ENCODE results near the gene PRR5L.

The PRR5L gene

DNA sequence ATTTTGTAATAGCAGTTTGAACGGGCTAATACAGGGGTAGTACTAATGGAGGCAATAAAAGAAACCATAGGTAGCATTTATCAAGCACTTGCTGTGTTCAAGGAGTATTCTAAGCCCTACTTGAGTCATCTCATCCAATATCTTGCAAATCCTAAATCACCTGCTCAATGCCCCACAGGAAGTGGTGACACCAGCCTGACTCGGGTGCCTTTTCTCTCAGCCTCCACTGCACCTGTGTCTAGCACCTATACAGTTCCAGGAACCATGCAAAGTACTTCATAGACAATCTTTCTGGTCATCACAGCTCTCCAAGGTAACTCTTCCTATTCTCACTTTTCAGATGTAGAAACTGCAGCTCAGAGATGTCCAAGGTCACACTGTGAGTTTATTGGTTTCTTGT lies 98.0 kb downstream of the PRR5L start:
- DNase-seq (ENCODE audit: low read depth, low spot score): no peak
- no peak overlapping the region for H3K27ac ChIP-seq

DNA sequence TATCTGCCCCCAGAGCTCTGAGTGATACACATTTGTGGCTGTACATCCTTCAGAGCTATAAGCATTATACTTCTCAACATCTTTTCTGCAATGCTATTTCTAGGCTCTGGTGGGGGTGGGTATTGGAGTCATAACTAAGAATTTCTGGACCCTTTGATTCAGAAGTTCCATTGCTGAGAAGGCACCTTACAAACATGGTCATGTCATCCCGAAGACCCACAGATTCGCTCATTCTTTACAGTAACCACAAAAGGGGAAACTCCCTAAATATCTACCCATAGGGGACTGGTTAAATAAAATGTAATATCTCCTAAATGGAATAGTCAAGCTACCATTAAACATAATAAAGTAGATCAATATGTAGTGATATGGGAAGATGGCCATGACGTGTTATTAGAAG lies 98.8 kb downstream of the PRR5L start:
- DNase-seq (ENCODE audit: low read depth, low spot score): no peak
- no peak overlapping the region for H3K27ac ChIP-seq

DNA sequence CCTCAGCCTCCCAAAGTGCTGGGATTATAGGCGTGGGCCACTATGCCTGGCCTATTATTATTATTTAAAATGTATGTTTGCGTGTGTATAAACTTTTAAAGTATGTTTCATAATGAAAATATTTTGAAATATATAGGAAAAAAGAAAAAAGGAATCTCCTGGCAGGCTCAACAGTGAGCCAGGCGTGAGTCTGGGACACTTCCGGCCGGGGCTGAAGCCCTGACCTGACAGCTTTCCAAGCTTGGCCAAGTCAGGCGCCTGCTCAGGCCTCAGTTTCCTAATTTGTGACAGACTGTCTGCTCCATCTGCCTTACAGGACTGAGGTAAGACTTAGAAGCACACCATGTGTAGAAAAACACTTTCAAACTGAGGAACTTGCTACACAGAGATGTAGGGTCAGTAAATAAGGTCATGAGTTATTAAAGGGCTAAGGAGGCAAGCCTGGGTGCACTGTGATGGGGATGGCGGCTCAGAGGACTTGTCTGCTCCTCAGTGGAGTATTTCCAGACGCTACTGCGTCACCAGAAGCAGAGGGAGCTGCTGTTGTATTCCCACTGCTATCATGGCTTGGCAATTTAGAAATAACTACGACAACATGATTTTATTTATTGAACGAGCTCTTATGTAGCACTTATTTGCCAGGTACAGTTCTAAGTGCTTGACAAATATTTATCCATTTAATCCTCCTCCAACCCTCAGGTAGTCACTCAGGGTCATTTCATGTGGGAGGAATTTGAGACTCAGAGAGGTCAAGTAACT lies 100.1 kb downstream of the PRR5L start:
- no peak for DNase-seq (ENCODE audit: low read depth, low spot score)
- H3K27ac ChIP-seq: no peak overlapping the region

DNA sequence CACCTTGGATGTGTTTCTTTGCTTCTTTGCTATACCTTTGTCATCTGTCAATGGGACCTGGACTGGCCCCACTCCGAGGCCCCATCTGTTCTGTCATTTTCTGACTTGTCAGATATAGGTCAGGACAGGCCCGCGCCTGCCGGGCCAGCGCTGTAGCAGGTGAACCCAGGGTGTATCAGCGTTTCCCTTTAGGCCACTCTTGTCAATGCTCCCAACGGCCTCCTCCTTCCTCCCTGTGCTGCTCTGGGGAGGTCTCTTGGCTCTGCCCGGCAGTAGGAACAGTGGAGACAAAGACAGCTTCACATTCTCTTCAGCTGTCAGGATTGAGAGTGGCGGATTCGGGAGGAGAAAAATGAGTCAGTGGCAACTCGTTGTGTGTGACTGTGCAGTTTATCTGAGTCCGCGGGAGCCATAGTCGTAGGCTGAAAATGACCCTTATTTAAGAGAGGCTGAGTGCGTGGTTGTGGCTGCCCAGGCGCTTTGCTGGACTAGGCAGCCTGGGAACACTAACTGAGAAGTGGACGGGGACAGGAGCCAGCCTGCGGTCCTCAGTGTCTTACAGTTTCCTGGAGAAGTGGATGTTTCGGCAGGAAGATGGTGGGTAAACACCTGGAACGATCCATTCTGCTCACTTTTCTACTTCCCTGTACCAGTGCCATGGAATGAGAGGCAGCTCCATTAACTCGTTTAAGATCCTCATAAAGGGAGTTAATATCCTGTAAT lies 102.3 kb downstream of the PRR5L start:
- peak overlapping the region; percentile 33 for H3K27ac ChIP-seq
- DNase-seq (ENCODE audit: low read depth, low spot score): no peak

DNA sequence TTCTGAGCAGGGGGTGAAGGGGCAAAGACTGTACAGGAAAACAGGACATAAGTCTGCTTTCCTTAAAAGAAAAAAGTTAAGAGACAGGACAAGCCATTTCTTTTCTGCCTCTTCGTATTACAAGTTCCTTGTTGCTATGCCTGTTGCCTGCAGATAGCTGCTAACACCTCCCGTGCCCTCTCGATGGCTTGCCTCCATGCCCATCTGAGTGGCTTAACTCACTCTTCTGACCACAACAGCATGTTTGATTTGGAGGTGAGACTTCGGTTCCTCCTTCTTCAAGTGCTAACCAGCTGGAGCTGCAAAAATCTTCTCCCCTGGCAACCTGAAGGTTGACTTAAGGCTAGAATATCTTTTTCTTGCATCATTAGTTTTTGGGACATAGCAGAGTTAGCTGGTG lies 103.1 kb downstream of the PRR5L start:
- DNase-seq (ENCODE audit: low read depth, low spot score): no peak

DNA sequence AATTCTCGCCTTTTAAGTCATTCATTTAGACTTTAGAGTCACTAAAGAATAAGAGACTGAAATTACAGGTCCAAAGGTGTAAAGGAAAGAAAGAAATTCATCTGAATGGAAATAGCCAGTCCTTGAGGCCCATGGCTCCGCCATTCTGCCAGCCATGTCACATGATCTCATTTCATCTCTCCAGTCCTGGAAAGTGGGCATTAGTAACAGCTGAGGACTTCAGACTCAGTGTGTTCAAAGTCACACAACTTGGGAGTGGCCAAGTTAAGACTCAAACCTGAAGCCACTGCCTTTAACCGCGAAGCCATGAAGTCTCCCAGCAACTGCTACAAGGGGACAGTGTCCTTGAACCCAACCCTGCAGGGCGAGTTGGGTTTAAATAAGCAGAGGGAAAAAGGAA lies 103.7 kb downstream of the PRR5L start:
- no peak overlapping the region for H3K27ac ChIP-seq
- no peak for DNase-seq (ENCODE audit: low read depth, low spot score)

More for the DNA sequence above, 103.1 kb downstream of the PRR5L start:
- no peak overlapping the region for H3K27ac ChIP-seq

DNA sequence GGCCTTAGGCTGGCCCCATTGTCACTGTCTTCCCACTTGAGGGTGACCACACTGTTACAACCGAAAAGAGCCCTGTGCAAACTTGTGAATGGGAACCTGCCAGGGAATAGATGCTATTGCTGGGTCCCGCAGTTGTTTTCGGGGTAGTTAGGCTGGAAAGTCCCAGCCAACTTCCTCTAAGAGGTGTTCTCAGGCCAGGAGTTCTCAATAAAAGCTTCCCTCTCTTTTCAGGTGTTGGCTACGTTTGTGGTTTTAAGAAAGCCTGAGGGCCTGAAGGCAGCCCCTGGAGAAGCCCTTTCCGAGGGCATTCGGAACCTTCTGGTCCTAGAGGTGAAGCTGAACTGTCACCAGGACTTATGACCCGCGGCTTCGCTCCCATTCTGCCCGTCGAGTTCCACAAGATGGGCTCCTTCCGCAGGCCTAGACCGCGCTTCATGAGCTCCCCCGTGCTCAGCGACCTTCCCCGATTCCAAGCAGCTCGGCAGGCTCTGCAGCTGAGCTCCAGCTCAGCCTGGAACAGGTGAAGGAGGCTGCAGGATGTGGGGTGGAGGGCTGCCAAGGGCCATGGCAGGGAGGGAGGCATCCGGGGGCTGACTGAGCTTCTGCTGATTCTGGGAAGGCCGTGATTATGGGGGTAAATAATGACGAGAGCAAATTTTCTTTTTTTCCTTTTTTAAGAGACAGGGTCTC lies 104.8 kb downstream of the PRR5L start:
- DNase-seq (ENCODE audit: low read depth, low spot score): no peak
- H3K27ac ChIP-seq: no peak overlapping the region

DNA sequence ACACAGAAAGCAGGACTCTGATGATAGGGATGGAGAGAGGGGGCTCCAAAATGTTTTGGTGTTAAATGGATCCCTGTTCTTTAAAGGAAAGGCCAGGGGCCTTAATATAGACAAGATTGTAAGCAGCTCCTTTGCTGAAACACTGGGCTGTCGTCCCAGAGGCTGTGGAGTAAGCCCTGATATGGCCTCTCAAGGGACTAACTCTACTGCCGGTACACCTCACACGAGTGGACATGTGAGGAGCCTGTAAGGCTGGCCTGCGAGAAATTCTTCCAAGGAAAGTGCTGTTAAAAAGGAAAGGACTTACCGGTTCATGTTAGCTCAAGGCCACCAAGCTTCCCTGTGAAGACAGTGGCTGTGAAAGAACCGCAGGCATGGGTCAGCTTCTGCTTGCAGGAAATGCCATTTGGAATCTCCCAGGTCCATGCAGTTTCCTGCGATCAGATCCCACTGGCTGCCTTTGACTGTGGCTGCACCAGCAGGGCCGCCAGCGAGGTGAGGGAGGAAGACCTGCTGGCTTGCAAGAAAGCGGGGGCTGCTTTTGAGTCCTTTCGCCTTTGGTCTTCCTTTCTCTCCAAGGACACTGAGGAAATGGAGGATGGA lies 106.6 kb downstream of the PRR5L start:
- DNase-seq (ENCODE audit: low read depth, low spot score): no peak
- no peak overlapping the region for H3K27ac ChIP-seq

DNA sequence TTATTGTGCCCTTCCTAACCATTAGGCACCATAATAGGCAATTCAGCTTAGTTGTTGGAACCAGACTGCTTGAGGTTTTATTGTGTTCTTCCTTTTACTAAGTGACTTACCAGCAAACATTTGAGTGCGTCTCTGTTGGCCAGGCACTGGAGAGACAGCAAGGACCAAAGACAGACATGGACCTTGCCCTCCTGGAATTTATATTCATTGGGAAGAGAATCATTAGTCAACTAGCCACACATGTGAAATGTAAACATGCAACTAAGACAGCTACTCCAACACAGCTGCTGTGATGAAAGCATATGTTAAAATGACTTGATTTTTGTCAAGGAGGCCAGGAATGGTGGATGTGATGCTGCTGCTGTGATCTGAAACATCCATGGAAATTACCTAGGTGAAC lies 107.6 kb downstream of the PRR5L start:
- DNase-seq (ENCODE audit: low read depth, low spot score): no peak
- H3K27ac ChIP-seq: no peak overlapping the region

DNA sequence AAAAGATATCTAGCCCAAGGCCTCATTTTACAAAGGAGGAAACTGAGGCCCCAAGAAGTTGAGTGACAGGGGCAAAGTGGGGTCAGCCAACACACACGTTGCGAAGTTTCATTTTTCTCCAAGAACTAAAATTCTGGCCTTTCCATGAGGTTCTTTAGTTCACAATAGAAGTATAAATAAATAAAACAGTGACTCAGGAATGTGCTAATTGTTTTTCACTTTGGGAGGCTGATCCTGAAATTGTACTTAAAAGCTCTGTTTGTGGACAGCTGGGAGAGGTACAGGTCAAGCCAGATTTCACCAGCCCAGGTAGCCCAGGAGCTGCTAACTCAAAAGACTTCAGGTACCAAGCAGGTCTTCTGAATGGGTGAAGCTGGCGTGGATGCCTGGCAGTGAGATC lies 108.7 kb downstream of the PRR5L start:
- DNase-seq (ENCODE audit: low read depth, low spot score): no peak
- H3K27ac ChIP-seq: no peak overlapping the region

DNA sequence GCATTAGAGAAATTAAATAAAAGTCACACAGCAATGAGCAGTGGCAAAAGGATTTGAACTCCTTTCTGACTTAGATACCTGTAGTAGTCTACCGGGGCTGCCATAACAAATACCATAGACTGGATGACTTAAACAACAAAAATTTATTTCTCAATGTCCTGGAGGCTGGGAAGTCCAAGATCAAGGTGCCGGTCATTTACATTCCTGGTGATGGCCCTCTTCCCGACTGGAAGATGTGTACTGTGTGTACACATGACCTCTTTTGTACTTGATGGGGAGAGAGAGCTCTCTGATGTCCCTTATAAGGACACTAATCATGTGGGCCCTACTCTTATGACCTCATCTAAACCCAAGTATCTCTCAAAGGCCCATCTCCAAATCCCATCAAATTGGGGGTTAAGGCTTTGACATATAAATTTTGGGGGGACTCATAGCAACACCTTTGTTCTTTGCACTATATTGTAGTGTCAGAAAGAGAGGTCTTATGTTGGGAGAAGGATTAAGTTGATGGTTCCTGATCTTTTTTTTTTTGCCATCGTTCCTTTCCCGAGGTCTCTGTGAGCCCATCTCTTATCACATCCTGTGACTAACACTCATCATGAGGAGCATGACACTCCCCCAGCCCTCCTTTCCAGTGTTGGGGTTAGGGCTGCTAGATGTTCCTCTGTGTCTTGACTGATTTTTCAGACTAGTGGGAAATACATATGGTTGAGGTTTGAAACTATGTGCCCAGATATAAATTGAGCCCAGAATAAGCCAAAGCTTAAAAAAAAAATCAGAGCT lies 109.7 kb downstream of the PRR5L start:
- DNase-seq (ENCODE audit: low read depth, low spot score): no peak

DNA sequence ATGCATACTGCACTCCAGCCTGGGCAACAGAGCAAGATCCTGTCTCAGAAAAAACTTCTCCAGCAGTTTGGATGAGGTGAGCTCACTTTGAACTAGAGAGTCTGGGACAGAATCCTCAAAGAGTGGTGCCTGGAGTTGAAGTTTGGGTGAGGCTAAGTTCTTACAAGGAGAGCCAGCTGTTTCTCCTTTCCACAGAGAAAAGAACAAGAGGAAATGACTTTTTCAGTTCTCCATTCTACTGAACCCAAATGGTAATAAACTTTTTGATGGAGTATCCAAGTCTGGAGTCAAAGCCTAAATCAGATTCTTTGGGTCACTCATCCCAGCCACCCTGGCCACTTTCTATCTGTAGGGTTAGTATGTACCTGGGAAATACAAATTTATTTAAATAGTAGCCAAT lies 111.3 kb downstream of the PRR5L start:
- no peak for DNase-seq (ENCODE audit: low read depth, low spot score)
- no peak overlapping the region for H3K27ac ChIP-seq

More for the DNA sequence above, 109.7 kb downstream of the PRR5L start:
- no peak overlapping the region for H3K27ac ChIP-seq

DNA sequence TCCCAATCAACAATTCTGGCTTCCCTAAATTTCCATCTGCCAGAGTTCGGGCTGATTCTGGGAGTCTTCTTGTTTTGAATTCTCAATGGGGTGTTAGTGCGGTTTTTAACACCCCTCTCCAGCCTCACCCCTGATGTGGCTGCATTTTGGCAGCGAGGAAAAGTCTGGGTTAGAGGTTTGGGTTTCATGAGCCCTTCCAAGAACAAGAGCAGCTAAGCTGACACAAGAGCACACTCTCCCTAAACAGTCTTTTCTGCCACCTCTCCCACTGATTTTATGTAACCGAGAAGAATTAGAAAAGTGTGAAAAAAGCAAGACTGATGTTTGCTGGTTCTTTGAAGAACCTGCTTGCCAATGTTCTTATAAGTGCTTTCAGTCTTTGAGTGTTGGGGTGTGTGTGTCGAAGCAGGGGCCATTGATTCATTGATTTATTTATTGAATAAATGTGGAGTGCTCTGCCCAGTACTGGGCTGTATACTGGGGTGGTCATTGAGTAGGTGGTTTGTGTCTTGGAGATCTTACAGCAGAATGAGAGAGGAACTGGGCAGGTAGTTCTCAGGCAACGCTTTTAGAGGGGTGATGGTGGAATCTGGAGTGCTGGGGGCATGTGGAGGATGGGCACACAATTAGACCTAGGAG lies 112.5 kb downstream of the PRR5L start:
- DNase-seq (ENCODE audit: low read depth, low spot score): no peak
- H3K27ac ChIP-seq: no peak overlapping the region

DNA sequence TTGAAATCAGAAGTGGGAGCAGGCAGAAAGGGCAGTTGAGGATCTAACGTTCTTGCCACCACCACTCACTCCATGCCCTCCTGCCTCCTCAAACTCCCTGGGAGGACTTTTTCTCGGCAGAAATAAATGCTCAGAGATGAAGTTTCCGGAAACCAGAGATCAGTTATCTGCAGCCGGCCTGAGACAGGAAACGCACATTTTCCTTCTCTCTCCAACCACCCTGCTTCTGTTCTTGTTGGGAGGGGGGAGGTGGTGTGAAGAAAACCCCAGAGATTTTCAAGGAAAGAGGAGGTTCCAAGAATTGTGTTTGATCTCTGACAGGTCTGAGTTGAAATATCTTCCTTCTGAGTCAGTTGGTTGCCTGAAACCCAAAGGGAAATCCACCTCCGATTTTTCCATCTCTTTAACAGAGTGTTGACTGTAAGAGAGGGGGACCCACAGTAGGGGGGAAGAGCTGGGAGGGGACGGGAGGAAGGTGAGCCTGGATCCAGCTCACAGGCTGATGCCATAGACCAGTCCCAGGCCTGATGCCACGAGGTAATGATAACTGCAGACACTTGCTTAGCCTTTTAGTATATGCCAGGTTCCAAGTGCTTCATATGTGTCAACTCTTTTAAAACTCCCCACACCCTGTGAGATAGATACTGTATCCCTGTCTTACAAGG lies 113.2 kb downstream of the PRR5L start:
- H3K27ac ChIP-seq: no peak overlapping the region
- no peak for DNase-seq (ENCODE audit: low read depth, low spot score)

DNA sequence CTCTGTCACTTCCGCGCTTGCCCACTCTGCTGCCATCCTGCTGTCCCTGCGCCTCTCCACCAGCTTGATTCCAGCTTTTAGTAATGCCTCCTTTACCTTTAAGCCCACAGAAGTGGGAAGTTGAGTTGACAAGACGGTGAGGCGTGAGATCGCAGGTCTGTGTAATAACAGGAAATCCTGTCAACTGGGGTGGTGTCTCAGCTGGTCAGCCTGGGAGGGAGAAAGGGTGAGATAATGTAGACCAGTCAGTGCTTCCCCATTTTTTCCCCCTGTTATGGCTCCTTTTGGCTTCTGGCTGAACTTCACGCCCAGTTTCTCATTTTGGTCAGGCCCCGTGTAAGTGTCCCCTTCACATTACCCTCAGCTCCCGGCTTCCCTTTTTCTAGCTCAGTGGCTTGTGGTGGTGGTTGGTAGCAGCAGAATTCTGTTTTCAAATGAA lies 115.1 kb downstream of the PRR5L start:
- no peak for DNase-seq (ENCODE audit: low read depth, low spot score)
- H3K27ac ChIP-seq: no peak overlapping the region

DNA sequence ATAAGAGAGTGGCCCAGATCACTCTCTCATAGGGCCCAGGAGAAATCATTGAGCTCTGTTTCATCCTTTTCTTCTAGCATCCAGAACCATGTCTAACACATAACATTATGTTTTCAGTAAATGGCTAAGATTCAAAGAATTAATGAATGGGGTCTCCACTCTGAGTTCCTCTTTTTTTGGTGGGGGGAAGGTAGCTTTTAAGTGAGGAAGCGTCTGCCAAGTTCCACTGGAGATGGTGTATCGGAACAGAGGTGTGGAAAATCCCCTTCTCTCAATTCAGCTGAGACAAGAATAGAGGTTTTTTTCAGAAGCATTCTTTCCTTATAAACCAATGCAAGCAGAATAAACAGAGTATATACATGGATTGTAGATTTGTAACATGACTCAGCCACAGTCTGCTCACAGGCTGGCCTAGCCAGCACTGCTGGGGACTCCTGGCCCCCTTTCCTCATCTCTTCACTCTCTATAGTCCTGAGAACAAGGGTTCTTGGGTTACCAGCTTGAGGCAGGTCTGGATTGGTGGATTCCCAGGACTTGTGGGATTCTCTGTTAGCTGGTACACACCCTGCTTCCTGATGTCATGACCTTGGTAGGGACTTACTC lies 116.8 kb downstream of the PRR5L start:
- DNase-seq (ENCODE audit: low read depth, low spot score): no peak
- no peak overlapping the region for H3K27ac ChIP-seq

DNA sequence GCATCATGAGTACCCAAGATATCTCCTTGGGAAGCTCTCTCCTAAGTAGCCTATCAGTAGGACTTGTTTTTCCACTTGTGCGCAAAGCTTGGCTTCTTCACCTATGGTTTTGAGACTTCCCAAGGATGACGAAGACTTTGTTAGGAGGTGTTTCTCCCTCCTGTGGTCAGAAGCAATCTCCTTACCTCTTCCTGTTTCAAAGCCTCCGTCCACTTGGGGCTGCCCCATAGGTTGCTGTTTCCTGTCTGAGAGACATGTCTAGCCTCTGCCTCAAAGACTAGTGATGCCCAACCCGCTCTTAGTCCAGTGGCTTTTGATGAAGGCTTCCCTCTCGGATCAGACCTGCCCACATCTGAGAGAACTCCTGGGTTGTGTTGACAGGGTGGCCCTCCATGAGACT lies 121.1 kb downstream of the PRR5L start:
- DNase-seq (ENCODE audit: low read depth, low spot score): no peak

DNA sequence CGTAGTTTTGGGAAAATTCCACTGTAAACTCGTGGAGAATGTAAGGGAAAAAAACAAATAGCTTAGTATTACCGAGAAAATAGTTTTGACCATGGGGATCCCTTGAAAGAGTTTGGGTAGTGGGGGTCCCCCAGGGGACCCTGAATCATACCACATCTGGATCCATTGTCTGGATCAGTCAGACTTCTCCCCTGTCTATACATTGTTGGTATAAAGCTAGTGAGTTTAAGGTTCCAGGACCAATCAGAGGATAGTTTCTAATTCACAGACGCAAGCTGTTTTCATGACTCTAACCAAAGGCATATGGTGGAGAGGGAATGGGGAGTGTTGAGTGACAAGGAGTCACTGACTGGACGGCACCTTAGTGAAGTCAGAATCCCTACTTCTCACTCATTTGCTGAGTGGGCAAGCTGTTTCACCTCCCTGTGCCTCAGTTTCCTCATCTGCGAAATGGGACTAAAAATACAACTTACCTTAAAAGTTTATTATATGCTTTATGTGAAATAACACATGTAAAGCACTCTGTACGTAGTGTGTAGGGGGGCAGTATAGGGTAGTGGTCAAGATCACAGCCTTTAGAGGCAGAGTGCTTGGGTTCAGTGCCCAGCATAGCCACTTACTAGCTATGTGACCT lies 123.8 kb downstream of the PRR5L start:
- H3K27ac ChIP-seq: peak overlapping the region; percentile 30
- no peak for DNase-seq (ENCODE audit: low read depth, low spot score)

More for the DNA sequence above, 121.1 kb downstream of the PRR5L start:
- no peak overlapping the region for H3K27ac ChIP-seq
